GM18858 (cell line): Measurements from ENCODE around the gene OR2A25.

Experiments used
- ATAC-seq: cut with Tn5 transposase; IDR thresholded peaks from one replicate; pipeline ENCODE4 v1.9.1; 2021; ENCODE audit not compliant: unreplicated experiment

The OR2A25 gene

DNA sequence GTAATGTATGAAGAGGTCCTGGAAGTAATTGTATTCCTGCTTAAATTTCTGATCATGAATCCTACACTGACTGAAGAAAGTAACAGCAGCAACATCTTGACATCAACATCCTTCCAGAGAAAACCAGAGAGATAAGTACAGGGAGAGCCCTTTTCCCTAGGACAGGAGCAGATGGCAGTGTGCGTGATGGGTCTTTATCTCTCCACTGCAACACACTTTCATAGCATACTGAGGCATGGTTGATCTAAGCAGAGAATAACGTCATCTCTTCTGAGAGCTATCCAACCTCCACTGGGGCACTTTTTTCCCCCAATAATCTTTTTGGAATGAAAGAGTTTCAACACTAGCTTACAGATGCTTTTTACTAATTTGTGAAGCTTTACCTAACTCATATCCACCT lies 342 bp downstream of the OR2A25 start:
- ATAC-seq: no peak

DNA sequence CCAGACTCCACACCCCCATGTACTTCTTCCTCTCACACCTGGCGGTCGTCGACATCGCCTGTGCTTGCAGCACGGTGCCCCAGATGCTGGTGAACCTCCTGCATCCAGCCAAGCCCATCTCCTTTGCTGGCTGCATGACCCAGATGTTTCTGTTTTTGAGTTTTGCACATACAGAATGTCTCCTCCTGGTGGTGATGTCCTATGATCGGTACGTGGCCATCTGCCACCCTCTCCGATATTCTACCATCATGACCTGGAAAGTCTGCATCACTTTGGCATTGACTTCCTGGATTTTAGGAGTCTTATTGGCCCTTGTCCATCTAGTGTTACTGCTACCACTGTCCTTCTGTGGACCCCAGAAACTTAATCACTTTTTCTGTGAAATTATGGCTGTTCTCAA lies 4.8 kb downstream of the OR2A25 start:
- no peak for ATAC-seq

DNA sequence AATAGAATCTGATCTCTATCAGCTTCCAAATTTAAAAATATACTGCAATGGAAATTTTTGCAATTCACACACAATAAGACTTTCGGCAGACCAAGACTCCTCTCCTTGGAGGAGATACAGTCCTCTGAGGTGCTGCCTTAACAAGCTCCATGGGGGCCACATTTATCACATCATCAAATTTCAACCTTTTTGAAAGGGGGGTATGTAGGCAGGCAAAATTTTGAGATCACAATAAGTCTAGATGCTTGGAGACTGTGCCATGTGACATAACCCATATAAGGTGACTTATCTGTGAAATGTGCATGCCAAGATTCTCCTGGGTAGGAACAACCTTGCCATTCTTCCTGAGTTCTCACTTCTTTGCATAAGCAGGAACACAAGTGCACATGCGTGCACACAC lies 16.4 kb downstream of the OR2A25 start, which contains the start of gene OR2A12:
OR2A12 (plus strand) TSS at position 301 of the 400 bp plus-strand sequence. CDS start 8,830 bp downstream, outside the sequence.
- ATAC-seq: no peak

DNA sequence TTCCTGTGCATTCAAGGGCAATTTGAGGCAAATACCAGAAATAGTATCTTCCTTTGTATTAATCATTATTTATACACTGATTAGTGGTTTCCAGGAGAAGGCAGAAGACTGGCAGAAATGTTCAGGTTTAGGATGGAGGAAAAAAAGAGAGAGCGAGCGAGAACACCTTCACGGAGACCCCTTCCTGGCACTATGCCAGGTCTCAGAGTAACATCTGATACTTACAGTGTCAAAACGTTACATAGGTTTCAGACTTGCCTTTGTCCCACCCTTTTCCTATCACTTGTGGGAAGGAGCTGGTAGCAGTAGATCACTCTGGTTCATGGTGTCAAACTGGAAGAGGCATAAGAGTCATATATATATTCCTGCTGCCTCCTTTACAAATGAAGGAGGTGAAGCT lies 17.1 kb downstream of the OR2A25 start:
- ATAC-seq: no peak

DNA sequence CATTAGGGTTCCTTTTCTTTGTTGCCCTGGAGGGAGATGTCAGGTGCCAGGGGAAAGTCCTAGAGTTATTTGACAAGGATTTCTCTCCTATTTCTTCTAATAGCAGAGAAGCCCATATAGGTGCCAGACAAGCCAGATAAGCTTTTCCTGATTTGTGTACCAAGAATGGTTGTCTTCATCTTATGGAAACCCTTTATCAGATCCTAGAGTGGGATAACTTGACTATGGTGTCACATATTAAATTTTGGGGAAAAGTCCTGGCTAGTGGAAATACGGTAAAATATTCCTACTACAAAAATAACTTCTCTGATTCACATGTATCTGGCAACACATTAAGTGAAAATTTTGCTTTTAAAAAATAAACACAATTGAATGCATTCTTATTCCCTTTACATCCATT lies 17.6 kb downstream of the OR2A25 start:
- ATAC-seq: no peak

DNA sequence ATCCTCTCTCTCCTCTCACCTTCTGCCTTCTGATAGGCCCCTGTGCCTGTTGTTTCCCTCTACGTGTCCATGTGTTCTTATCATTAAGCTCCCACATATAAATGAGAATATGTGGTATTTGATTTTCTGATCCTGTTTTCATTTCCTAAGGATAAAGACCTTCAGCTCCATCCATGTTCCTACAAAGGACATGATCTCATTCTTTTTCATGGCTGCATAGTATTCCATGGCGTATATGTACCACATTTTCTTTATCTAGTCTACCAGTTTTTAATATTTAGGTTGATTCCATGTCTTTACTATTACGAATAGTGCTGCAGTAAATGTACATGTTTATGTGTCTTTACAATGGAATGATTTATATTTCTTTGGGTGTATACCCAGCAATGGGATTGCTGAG lies 21.1 kb downstream of the OR2A25 start:
- no peak for ATAC-seq

DNA sequence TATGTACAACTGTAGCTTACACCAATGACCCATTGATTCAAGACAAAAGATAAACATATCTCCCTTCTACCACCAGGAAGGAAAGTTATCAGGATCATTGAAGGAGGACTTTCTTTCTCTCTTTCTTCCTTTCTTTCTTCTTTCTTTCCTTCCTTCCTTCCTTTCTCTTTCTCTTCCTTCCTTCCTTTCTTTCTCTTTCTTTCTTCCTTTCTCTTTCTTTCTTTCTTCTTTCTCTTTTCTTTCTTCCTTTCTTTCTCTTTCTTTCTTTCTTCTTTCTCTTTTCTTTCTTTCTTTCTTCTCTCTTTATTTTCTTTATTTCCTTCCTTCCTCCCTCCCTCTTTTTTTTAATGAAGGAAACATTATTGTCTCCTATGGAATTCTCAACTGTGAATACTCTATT lies 29.2 kb downstream of the OR2A25 start:
- ATAC-seq: no peak

DNA sequence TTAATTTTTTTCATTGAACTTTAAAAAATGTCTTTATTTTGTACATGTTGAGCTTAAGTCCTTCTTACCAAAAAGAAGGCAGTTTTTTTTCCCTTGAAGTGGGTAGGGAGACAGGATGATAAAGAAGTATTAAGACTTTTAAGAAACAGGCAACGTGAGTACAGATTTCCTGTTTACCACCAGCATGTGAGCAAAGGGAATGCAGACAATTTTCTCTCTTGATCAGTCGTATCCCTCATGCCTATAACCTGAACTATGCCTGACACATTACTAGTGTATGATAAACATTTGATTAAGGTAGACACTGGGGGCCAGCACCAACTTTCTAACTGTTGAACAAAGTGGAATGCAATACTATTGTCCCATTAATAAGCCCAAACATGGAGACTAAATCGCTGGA lies 31.0 kb downstream of the OR2A25 start:
- no peak for ATAC-seq

DNA sequence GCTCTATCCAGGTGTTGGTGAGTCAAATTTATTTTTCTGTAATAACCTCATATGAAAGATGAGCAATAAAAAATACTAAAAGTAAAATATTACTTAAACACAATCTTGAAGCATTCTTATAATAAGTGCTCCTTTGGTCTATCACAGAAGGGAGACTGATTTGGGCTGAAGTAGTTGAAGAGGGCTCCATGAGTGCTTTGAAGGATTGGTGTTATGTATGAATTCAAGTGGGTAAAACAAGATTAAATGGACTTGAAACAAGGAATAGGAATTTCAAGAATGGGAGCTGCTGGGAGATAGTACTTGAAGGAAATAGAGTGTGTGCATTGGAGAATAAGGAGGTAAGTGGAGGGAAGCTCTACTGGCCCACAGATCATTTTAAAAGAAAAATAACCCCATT lies 32.4 kb downstream of the OR2A25 start:
- ATAC-seq: no peak

DNA sequence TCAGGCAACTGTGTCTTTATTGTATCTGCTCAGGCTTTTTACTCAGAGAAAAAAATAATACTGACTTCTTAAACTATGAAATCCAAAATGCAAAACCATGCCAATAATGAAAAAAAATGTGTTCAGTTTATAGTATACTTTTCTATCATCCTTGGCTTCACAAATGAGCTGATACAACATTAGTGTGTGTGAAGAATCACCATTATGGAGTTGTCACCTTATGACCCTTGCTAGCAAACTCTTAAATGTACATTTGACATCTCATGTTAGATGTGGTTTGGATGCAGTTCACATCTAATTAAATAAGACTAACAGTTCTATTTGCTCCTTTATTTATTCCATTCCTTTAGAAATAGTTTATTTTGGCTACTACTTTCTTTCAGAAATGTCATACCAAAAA lies 35.6 kb downstream of the OR2A25 start:
- ATAC-seq: no peak

DNA sequence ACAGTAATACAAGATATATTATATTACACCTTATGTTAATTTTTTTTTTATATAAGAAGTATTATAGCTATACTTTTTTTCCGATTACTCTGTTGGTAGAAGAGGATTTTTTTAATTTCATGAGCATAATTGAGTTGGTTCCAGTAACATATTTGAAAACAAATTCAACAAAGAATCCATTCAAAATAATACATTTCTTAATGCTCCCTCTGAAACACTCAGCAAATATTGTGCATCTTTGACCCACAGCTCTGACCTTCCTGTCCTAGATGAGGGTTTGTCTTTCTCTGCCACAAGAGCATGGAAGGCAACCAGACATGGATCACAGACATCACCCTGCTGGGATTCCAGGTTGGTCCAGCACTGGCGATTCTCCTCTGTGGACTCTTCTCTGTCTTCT lies 39.7 kb downstream of the OR2A25 start, which contains the start of gene OR2A2:
OR2A2 (plus strand) TSS at position 301 of the 400 bp plus-strand sequence; CDS start at position 301, 0 bp downstream.
- ATAC-seq: no peak

DNA sequence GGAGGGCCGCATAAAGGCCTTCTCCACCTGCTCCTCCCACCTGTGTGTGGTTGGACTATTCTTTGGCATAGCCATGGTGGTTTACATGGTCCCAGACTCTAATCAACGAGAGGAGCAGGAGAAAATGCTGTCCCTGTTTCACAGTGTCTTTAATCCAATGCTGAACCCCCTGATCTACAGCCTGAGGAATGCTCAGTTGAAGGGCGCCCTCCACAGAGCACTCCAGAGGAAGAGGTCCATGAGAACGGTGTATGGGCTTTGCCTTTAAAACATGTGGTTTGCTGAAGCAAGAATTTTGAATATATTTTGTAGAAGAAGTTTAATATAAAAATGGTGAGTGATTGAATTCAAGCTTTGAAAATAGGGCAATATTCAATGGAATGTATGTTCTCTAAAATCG lies 40.7 kb downstream of the OR2A25 start:
- no peak for ATAC-seq

DNA sequence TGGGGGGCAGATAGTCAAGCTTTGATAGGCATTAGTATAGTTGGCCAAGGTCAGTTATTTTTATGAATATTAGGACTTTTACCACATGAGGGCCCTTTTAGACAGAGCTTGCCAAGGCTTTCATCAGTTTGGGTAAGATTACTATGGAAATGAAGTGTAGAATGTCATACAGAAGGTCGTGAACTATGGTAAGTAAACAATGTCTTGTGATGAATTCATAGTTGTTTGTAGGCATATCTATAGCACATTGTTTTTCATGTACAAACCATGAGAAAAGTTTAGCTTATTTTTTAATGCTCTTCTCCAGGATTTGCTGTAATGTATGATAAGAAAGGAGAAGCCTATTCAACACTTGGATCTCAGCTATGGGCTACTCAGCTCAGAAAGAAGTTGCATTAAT lies 44.0 kb downstream of the OR2A25 start:
- no peak for ATAC-seq

DNA sequence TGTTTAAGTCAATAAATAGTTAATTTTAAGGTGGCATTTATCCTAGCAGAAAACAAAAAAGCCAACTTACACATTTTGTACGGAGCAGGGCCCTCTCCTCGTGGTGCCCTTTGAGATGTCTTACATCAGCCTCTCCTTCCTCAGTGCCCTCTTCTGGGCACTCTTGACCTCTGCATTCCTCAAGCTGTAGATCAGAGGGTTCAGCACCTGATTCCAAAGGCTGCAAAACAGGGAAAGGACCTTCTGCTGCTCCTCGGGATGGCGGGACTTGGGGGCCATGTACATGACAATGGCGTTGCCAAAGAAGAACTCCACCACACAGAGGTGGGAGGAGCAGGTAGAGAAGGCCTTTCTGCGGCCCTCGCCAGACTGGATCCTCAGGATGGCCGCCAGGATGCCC lies 48.7 kb downstream of the OR2A25 start:
- ATAC-seq: no peak

DNA sequence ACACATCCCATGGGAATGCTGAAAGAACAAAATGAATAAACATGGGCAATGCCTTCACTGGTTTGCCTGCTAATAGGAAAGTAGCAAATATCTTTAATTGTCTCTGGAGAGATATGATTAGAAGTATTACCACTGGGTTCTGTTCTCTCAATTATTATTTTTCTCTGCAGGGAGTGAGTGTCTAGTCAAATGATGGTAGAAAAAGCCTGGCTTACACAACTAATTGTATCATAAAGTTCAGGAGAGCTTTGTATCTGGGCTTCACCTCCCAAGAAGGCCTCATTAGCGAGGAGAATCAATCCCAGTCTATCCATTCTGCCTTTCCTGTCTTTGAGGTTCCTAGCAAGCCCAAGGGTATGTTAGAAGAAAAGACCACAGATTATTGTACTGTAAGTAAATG lies 53.3 kb downstream of the OR2A25 start, which contains the start of gene OR2A14:
OR2A14 (plus strand) TSS at position 301 of the 400 bp plus-strand sequence. CDS start 5,937 bp downstream, outside the sequence.
- ATAC-seq: no peak
